Panc1 (cell line): Measurements from ENCODE around the gene PBX1. TPM values are rescaled to one million over a fixed set of nuclear protein-coding genes. Genes with fewer than 3 reads are reported as not detected.

Source experiments
- ATAC-seq: fragments of 200-7000 bp; cut with Tn5 transposase; 2 replicates; pipeline ENCODE4 v1.9.1; 2020; ENCODE audit warnings: mild to moderate bottlenecking, moderate library complexity
- BruUV-seq: library from RNA; stranded (reverse); fragments of 400-500 nt; replicated peaks from 2 replicates; lab custom pipeline; 2021; lab: Mats Ljungman, UMichigan
- CTCF ChIA-PET: fragments of 300-600 bp; sonication (Branson Sonifier 250); formaldehyde crosslinking; loops from one replicate; lab custom pipeline; 2022; ENCODE audit warnings: antibody characterized with exemption; lab: Charles Lee
- POLR2A ChIA-PET: fragments of 300-600 bp; sonication (Branson Sonifier 250); formaldehyde crosslinking; loops from one replicate; lab custom pipeline; 2022; ENCODE audit warnings: antibody characterized with exemption; lab: Charles Lee
- DNase-seq: peaks from one replicate; pipeline ENCODE4 v3.0.0-alpha.2; 2010; ENCODE audit warnings: low read depth, low spot score
- H3K27ac ChIP-seq: 2 replicates; pipeline ENCODE4 v1.5.1; 2011; ENCODE audit warnings: mild to moderate bottlenecking, low read length, inconsistent platforms
- H3K27me3 ChIP-seq: fragments of 200-500 bp; sonication (Bioruptor generic); 2 replicates; pipeline ENCODE4 v1.6.0; 2014; ENCODE audit warnings: low read length, inconsistent platforms; ENCODE audit not compliant: control insufficient read depth, insufficient read depth
- H3K36me3 ChIP-seq: fragments of 200-500 bp; sonication (Bioruptor generic); 2 replicates; pipeline ENCODE4 v1.5.1; 2014; ENCODE audit warnings: inconsistent platforms, mild to moderate bottlenecking, low read length, moderate library complexity; ENCODE audit not compliant: control insufficient read depth, insufficient read depth
- H3K4me1 ChIP-seq: 2 replicates; pipeline ENCODE4 v1.5.1; 2011; ENCODE audit warnings: inconsistent platforms, mild to moderate bottlenecking, low read length, moderate library complexity; ENCODE audit not compliant: control insufficient read depth, insufficient read depth
- H3K4me3 ChIP-seq, 2 experiments: 2 replicates each; pipeline ENCODE4 v1.5.1; 2011 to 2012; ENCODE audit warnings: low read depth in 2 of 2, low read length in 2 of 2, mild to moderate bottlenecking in 2 of 2, inconsistent platforms in 1 of 2, moderate library complexity in 1 of 2
- H3K9me3 ChIP-seq: fragments of 200-500 bp; sonication (Bioruptor generic); 2 replicates; pipeline ENCODE4 v1.5.1; 2014; ENCODE audit warnings: low read depth, mild to moderate bottlenecking, inconsistent platforms, low read length, moderate library complexity; ENCODE audit not compliant: control insufficient read depth, insufficient read depth
- CTCF ChIP-seq: fragments of 450-650 bp; IDR thresholded peaks from 2 replicates; pipeline ENCODE4 v1.5.1; 2017; ENCODE audit warnings: mild to moderate bottlenecking
- POLR2AphosphoS5 ChIP-seq: IDR thresholded peaks from 2 replicates; pipeline ENCODE4 v1.6.1; 2012; ENCODE audit warnings: mild to moderate bottlenecking, low read depth, low read length, moderate library complexity
- SIN3A ChIP-seq: IDR thresholded peaks from 2 replicates; pipeline ENCODE4 v1.6.1; 2012; ENCODE audit warnings: low read depth, mild to moderate bottlenecking, low read length, moderate library complexity, borderline replicate concordance; ENCODE audit not compliant: insufficient read depth
- TCF7L2 ChIP-seq: IDR thresholded peaks from 2 replicates; pipeline ENCODE4 v1.6.1; 2011; ENCODE audit warnings: mild to moderate bottlenecking, low read depth, low read length, inconsistent platforms
- in situ Hi-C: cut with HindIII; loops from 2 replicates; pipeline ENCODE4 v1.10.0; 2016; ENCODE audit warnings: low sequenced_read_pairs, low pct_unique_long_range_greater_than_20kb
- intact Hi-C: fragments of 100-400 bp; cut with micrococcal nuclease; formaldehyde crosslinking; loops from one replicate; pipeline ENCODE4 v1.10.0; 2022; ENCODE audit not compliant: unreplicated experiment
- total RNA-seq: library from RNA; stranded (reverse); gene quantifications from one replicate; pipeline ENCODE4 v1.2.1, GENCODE V29; 2021; ENCODE audit not compliant: unreplicated experiment
- TF ChIP-seq, protein P1 (sequence below), 2 experiments: IDR thresholded peaks; 2 replicates each; pipeline ENCODE4 v1.6.1; 2011 to 2012; ENCODE audit warnings: low read depth in 2 of 2, control low read depth in 1 of 2, low read length in 1 of 2, mild to moderate bottlenecking in 1 of 2, moderate library complexity in 1 of 2; ENCODE audit not compliant: insufficient read depth in 1 of 2

The PBX1 gene
- total RNA-seq, 1 experiment from 2014 or later = 2.0 TPM

DNA sequence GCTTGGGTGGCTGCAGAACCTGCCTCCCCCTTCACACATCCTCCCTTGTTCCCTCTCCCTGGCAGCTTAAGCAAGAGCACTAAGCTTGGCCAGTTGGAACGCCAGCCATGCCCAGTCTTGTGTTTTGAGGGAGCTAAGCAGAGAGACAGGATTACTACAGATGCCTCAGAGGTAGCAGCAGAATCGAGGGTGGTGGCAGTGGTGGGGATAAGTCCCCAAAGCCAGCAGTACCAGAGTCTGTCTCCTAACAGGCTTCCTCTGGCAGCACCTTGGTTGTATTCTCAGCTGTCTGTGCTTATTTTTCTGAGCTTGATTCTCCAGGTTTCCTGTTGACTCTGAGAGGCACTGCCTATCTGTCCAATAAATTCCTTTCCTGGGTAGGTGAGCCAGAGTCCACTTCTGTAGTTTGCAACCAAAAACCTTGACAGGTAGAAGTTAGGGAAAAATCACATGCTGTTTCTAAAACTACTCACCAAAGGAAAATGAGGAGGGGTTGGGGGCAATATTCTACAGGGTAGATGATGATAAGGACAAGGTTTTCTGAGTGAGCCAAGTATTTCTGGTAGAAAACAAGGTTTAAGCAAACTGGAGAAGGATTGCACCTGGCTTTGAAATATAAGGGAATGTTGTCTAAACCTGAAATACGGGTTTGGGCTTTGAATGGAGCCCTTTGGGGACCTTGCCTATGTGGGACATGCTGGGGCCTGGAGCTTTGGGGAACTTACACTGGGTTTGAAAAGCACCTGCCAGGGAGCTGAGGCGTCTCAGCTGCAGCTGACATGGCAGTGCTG, 100.8 kb downstream of the PBX1 start:
- Histone ChIP-seq H3K36me3 (no peaks in the 10 kb centered on the region), H3K27me3 (no peaks in the 10 kb centered on the region), H3K4me3 (no peak overlapping the region), H3K27ac (no peak overlapping the region), H3K9me3 (no peaks in the 10 kb centered on the region), H3K4me1 (no peaks in the 10 kb centered on the region)
- CTCF ChIA-PET = no interaction called here
- DNase-seq (no peak), ATAC-seq (no peak)
- POLR2A ChIA-PET = no interaction called here
- TF ChIP-seq POLR2AphosphoS5 (no peak), CTCF (no peak), SIN3A (no peak), TCF7L2 (no peak)
- TF ChIP-seq, protein P1, sequence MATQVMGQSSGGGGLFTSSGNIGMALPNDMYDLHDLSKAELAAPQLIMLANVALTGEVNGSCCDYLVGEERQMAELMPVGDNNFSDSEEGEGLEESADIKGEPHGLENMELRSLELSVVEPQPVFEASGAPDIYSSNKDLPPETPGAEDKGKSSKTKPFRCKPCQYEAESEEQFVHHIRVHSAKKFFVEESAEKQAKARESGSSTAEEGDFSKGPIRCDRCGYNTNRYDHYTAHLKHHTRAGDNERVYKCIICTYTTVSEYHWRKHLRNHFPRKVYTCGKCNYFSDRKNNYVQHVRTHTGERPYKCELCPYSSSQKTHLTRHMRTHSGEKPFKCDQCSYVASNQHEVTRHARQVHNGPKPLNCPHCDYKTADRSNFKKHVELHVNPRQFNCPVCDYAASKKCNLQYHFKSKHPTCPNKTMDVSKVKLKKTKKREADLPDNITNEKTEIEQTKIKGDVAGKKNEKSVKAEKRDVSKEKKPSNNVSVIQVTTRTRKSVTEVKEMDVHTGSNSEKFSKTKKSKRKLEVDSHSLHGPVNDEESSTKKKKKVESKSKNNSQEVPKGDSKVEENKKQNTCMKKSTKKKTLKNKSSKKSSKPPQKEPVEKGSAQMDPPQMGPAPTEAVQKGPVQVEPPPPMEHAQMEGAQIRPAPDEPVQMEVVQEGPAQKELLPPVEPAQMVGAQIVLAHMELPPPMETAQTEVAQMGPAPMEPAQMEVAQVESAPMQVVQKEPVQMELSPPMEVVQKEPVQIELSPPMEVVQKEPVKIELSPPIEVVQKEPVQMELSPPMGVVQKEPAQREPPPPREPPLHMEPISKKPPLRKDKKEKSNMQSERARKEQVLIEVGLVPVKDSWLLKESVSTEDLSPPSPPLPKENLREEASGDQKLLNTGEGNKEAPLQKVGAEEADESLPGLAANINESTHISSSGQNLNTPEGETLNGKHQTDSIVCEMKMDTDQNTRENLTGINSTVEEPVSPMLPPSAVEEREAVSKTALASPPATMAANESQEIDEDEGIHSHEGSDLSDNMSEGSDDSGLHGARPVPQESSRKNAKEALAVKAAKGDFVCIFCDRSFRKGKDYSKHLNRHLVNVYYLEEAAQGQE (IDR thresholded peaks at IDR 0.05; ENCODE audit: insufficient read depth in 1 of 2, low read depth in 2 of 2, low read length in 1 of 2) = no peak
- intact Hi-C loops = no loop called here
- in situ Hi-C loops = no loop called here
- BruUV-seq = no TSS peak

GRCh38 chr1:164660412-164660772, 101.4 kb downstream of the PBX1 start:
- Histone ChIP-seq H3K27me3 (no peaks in the 10 kb centered on the region), H3K4me3 (no peak overlapping the region), H3K9me3 (no peaks in the 10 kb centered on the region), H3K27ac (no peak overlapping the region), H3K36me3 (no peaks in the 10 kb centered on the region), H3K4me1 (no peaks in the 10 kb centered on the region)
- intact Hi-C loops (no loop called here), in situ Hi-C loops (no loop called here)
- BruUV-seq = no TSS peak
- ChIA-PET POLR2A (no interaction called here), CTCF (no interaction called here)
- TF ChIP-seq TCF7L2 (no peak), SIN3A (no peak), CTCF (no peak), POLR2AphosphoS5 (no peak)
- TF ChIP-seq, protein P1 (IDR thresholded peaks at IDR 0.05; ENCODE audit: insufficient read depth in 1 of 2, low read depth in 2 of 2, low read length in 1 of 2) = no peak
- DNase-seq = no peak
- ATAC-seq = no peak
